HL-60 (cell line): ENCODE measurements around the gene NOTUM.
"Not testable (repeated sequence)": the region's sequence is repeated elsewhere in the genome, so short reads cannot be mapped to it uniquely, and the experiment has no call there.

Experiments
- DNase-seq, 2 experiments: peaks; one replicate each; pipeline ENCODE4 v3.0.0-alpha.2; 2010 to 2020; ENCODE audit warnings: low read depth in 1 of 2, low spot score in 1 of 2
- H3K27ac ChIP-seq: fragments of 250-450 bp; sonication (Bioruptor Pico); replicated peaks from 2 replicates; pipeline ENCODE4 v1.5.1; 2020; ENCODE audit warnings: mild to moderate bottlenecking, moderate library complexity
- H3K27me3 ChIP-seq: fragments of 250-450 bp; sonication (Bioruptor Pico); 2 replicates; pipeline ENCODE4 v1.5.1; 2021; ENCODE audit warnings: mild to moderate bottlenecking, moderate library complexity; ENCODE audit not compliant: insufficient read depth, poor library complexity, severe bottlenecking
- H3K4me3 ChIP-seq: replicated peaks from 2 replicates; pipeline ENCODE4 v1.5.1; 2011; ENCODE audit warnings: mild to moderate bottlenecking, control low read depth, low read length; ENCODE audit not compliant: insufficient read depth
- GABPA ChIP-seq: IDR thresholded peaks from 2 replicates; pipeline ENCODE4 v1.6.1; 2012; ENCODE audit warnings: low read depth
- POLR2AphosphoS5 ChIP-seq: IDR thresholded peaks from 2 replicates; pipeline ENCODE4 v1.6.1; 2012; ENCODE audit warnings: low read depth
- SPI1 ChIP-seq: IDR thresholded peaks from 2 replicates; pipeline ENCODE4 v1.6.1; 2012; ENCODE audit warnings: low read depth, mild to moderate bottlenecking, borderline replicate concordance
- TF ChIP-seq, protein P1 (sequence below): IDR thresholded peaks from one replicate; pipeline ENCODE4 v1.5.1; 2011; ENCODE audit warnings: low read length, control low read depth, inconsistent platforms; ENCODE audit not compliant: insufficient read depth
- TF ChIP-seq, protein P2 (sequence below): IDR thresholded peaks from 2 replicates; pipeline ENCODE4 v1.6.1; 2012; ENCODE audit warnings: low read depth; ENCODE audit not compliant: insufficient replicate concordance

NOTUM gene

DNA sequence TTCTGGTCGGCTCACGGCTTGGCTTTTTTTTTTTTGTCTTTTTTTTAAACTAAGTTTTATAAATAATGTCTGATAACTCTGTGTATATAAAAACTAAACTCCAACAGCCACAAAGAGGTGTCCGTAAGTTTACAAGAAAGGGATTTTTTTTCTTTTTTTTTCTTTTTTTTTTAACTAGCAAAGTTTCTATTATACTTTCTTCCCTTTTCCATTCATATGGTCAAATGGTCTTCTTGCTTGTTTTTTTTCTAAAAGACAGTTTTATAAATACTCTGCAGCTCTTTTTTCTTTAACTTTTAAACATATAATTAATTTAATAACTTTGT lies 39.5 kb downstream of the NOTUM start:
- H3K27ac ChIP-seq, result peak overlapping the region; percentile 92
- TF ChIP-seq, protein P1, sequence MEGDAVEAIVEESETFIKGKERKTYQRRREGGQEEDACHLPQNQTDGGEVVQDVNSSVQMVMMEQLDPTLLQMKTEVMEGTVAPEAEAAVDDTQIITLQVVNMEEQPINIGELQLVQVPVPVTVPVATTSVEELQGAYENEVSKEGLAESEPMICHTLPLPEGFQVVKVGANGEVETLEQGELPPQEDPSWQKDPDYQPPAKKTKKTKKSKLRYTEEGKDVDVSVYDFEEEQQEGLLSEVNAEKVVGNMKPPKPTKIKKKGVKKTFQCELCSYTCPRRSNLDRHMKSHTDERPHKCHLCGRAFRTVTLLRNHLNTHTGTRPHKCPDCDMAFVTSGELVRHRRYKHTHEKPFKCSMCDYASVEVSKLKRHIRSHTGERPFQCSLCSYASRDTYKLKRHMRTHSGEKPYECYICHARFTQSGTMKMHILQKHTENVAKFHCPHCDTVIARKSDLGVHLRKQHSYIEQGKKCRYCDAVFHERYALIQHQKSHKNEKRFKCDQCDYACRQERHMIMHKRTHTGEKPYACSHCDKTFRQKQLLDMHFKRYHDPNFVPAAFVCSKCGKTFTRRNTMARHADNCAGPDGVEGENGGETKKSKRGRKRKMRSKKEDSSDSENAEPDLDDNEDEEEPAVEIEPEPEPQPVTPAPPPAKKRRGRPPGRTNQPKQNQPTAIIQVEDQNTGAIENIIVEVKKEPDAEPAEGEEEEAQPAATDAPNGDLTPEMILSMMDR, result no peak
- no peak for TF ChIP-seq GABPA
- TF ChIP-seq SPI1, result no peak
- TF ChIP-seq, protein P2, sequence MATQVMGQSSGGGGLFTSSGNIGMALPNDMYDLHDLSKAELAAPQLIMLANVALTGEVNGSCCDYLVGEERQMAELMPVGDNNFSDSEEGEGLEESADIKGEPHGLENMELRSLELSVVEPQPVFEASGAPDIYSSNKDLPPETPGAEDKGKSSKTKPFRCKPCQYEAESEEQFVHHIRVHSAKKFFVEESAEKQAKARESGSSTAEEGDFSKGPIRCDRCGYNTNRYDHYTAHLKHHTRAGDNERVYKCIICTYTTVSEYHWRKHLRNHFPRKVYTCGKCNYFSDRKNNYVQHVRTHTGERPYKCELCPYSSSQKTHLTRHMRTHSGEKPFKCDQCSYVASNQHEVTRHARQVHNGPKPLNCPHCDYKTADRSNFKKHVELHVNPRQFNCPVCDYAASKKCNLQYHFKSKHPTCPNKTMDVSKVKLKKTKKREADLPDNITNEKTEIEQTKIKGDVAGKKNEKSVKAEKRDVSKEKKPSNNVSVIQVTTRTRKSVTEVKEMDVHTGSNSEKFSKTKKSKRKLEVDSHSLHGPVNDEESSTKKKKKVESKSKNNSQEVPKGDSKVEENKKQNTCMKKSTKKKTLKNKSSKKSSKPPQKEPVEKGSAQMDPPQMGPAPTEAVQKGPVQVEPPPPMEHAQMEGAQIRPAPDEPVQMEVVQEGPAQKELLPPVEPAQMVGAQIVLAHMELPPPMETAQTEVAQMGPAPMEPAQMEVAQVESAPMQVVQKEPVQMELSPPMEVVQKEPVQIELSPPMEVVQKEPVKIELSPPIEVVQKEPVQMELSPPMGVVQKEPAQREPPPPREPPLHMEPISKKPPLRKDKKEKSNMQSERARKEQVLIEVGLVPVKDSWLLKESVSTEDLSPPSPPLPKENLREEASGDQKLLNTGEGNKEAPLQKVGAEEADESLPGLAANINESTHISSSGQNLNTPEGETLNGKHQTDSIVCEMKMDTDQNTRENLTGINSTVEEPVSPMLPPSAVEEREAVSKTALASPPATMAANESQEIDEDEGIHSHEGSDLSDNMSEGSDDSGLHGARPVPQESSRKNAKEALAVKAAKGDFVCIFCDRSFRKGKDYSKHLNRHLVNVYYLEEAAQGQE, result no peak
- TF ChIP-seq POLR2AphosphoS5, result no peak
- H3K27me3 ChIP-seq, result no peaks in the 10 kb centered on the region
- DNase-seq, result no peak
- H3K4me3 ChIP-seq, result peak overlapping the region; percentile 60

- Histone ChIP-seq H3K4me3 (peak overlapping the region; percentile 43), H3K27me3 (no peaks in the 10 kb centered on the region), H3K27ac (peak overlapping the region; percentile 92)
- DNase-seq, result peak; percentile 86 to 87
- TF ChIP-seq GABPA (no peak), SPI1 (no peak)
- TF ChIP-seq, protein P1, result no peak
- TF ChIP-seq, protein P2, result no peak
Measured at GRCh38 chr17:81920612-81921536, 40.1 kb downstream of the NOTUM start.

DNA sequence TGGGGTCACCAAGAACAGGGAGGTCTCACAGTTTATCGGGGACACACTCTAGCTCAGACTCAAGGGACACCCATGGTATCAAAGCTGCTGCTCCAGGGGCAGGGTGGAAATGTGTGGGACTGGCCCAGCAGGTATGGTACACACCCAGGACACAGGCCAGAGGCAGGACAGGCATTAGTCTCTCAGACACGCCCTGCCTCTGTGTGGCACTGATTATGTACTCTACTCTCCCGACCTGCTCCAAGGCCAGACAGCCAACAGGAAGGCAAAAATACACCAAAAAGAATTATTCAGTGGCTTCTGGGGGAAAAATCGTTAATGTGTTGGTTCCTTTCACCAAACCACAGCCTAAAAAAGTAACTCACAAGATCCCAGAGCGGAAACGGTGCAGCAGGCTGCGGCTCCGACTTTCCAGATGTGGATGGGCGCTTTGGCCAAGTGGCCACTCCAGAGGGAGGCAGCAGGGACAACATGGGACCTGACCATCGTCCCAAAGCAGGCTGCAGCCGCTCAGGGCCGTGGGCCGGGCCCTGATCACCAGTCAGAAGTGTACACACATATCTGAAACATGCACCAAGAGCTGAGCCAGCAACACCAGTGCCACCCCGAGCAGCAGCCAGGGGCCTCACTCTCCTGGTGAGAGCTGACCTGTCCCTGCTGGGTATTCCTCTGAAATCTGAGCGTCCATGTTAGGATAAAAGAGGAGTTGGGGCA lies 42.0 kb downstream of the NOTUM start:
- Histone ChIP-seq H3K4me3 (peak overlapping the region; percentile 53), H3K27ac (peak overlapping the region; percentile 92), H3K27me3 (no peaks in the 10 kb centered on the region)
- peak in 1 of 2 experiments; percentile 66 for DNase-seq
- TF ChIP-seq GABPA (peak; percentile 70; the same call in 1 of the 2 replicates), POLR2AphosphoS5 (peak; percentile 54; the same call in 1 of the 2 replicates)
- TF ChIP-seq, protein P2, result no peak

GRCh38 chr17:81918333-81918669 lies 42.7 kb downstream of the NOTUM start:
- not testable (repeated sequence) for H3K27me3 ChIP-seq, DNase-seq
- Histone ChIP-seq H3K4me3 (peak overlapping the region; percentile 53), H3K27ac (peak overlapping the region; percentile 92)
